Testis (tissue), 3 donors: ENCODE results near the gene FGGY. TPM values are rescaled to one million over a fixed set of nuclear protein-coding genes. Genes with fewer than 3 reads are reported as not detected.
"Not testable (repeated sequence)": the region's sequence is repeated elsewhere in the genome, so short reads cannot be mapped to it uniquely, and the experiment has no call there.

Experiments used
- DNase-seq: peaks from one replicate; pipeline ENCODE4 v3.0.0-alpha.2; 2019
- H3K27ac ChIP-seq, 2 donors: fragments of 200-600 bp; sonication (generic); one replicate each; pipeline ENCODE4 v1.5.1; 2019
- H3K27me3 ChIP-seq: fragments of 200-600 bp; sonication (generic); one replicate; pipeline ENCODE4 v1.5.1; 2019
- H3K36me3 ChIP-seq: fragments of 200-600 bp; sonication (generic); one replicate; pipeline ENCODE4 v1.5.1; 2017; ENCODE audit warnings: low read depth; ENCODE audit errors: missing control alignments
- H3K4me1 ChIP-seq: fragments of 200-600 bp; sonication (generic); one replicate; pipeline ENCODE4 v1.5.1; 2019
- H3K4me3 ChIP-seq, 2 donors: fragments of 200-600 bp; sonication (generic); one replicate each; pipeline ENCODE4 v1.5.1; 2017 to 2019
- H3K9me3 ChIP-seq: fragments of 200-600 bp; sonication (generic); one replicate; pipeline ENCODE4 v1.5.1; 2017
- CTCF ChIP-seq, 3 experiments: fragments of 450-650 bp in 2 of 3; fragments of 200-600 bp in 1 of 3; sonication (generic) in 1 of 3; IDR thresholded peaks; one replicate each; pipeline ENCODE4 v1.5.1; 2016 to 2019; ENCODE audit warnings: antibody characterized with exemption in 3 of 3, mild to moderate bottlenecking in 2 of 3, moderate library complexity in 1 of 3
- POLR2A ChIP-seq: fragments of 450-650 bp; IDR thresholded peaks from one replicate; pipeline ENCODE4 v1.6.1; 2017; ENCODE audit warnings: antibody characterized with exemption, mild to moderate bottlenecking, moderate library complexity
- WGBS, 2 donors: methylation state at CpG; one replicate each; pipeline ENCODE4 v1.1.5; 2018; 5-methylcytosine and 5-hydroxymethylcytosine counted together
- intact Hi-C: fragments of 100-400 bp; cut with DNase I; formaldehyde crosslinking; loops from one replicate; pipeline ENCODE4 v1.15.1; 2023; ENCODE audit warnings: low total_unique reads
- polyA plus RNA-seq: library from polyadenylated mRNA; stranded (reverse); fragments of 350-450 nt; fragmentation: Illumina TruSeq; extraction: RNeasy Lipid Tissue Mini Kit (QIAGEN cat#74804); gene quantifications from one replicate; pipeline ENCODE4 v1.2.3, GENCODE V29; 2014; ENCODE audit warnings: low read depth, low replicate concordance; ENCODE audit not compliant: insufficient read depth
- total RNA-seq, 2 donors: library from RNA; depleted of rRNA; stranded (reverse); fragments of >200 nt; gene quantifications; one replicate each; pipeline ENCODE4 v1.2.3, GENCODE V29; 2016

FGGY gene
- total and polyA plus RNA-seq, 3 donors from 2014 or later: 14.6 to 32.8 (median 32.3) TPM

DNA sequence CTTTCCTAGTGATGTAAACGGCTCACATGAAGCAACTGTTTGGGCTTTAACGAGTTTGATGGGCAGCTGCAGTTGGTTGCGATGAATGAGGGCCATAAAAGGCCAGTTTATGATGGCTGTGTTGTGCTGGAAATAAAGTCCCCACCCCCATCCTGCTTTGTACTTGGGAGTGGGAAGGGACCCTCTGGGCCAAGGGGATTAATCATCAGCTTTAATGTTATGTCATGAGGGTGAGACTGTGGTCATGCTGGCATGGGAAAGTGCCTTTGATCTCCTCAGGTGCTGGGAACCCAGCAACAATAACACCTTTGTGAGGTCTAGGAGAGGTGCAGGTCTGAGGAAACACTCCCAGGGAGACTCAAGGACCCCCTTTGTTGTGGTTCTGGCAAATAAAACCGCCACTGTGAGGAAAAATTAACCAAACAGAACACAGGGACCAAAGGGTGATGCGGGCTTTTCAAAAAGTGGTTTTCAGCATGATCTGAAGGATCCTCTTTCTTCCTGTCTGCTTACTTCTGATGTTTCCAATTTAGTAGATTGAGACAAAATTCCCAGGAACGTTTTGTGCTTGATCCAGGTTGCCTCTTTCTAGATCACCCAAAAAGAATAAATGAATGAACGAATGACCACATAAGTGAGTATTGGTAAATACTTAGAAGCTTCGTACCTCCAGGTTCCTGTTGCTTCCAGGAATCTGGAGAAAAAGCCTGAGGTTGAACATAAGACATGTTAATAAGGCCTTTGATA is 260.1 kb downstream of the FGGY start:
- 77 to 82% methylated on average over 8 of the region's 8 CpGs for WGBS, 2 donors
- Histone ChIP-seq H3K9me3 (no peaks in the 10 kb centered on the region), H3K36me3 (no peaks in the 10 kb centered on the region), H3K4me1 (no peaks in the 10 kb centered on the region), H3K27me3 (no peaks in the 10 kb centered on the region), H3K27ac (no peak overlapping the region), H3K4me3 (no peak overlapping the region)
- TF ChIP-seq CTCF (IDR thresholded peaks at IDR 0.05) (no peak), POLR2A (no peak)
- no peak for DNase-seq
- intact Hi-C loops: no loop called here

DNA sequence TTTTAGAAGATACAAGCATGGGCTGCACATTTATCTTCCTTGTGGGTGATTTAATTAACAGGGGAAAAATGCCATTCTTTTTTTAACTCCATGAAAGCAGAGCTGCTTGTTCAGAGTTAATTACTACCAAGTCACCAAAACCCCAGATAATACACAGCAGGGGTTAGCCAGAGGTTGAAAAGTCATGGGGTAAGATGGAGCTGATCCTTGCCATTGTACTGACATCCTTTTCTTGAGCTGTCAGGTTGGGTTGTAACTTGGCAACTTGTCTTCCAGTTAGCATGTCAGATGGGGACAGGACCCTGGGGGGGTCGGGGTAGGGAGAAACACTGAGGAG is 260.6 kb downstream of the FGGY start:
- DNase-seq: no peak
- Histone ChIP-seq H3K9me3 (no peaks in the 10 kb centered on the region), H3K4me1 (no peaks in the 10 kb centered on the region), H3K36me3 (no peaks in the 10 kb centered on the region), H3K4me3 (no peak overlapping the region), H3K27ac (no peak overlapping the region), H3K27me3 (no peaks in the 10 kb centered on the region)
- no peak for TF ChIP-seq CTCF (IDR thresholded peaks at IDR 0.05)
- no peak for TF ChIP-seq POLR2A
- intact Hi-C loops: no loop called here
- 86 to 100% methylated on average over 1 of the region's 1 CpG for WGBS, 2 donors

- H3K27me3 ChIP-seq, H3K4me3 ChIP-seq, H3K27ac ChIP-seq, H3K9me3 ChIP-seq, DNase-seq, H3K4me1 ChIP-seq, H3K36me3 ChIP-seq, intact Hi-C loops: not testable (repeated sequence)
- 92 to 93% methylated on average over 3 of the region's 3 CpGs for WGBS, 2 donors
Measured at GRCh38 chr1:59558580-59558979, 261.7 kb downstream of the FGGY start.

- Histone ChIP-seq H3K27me3 (no peaks in the 10 kb centered on the region), H3K36me3 (no peaks in the 10 kb centered on the region), H3K9me3 (no peaks in the 10 kb centered on the region), H3K4me3 (no peak overlapping the region), H3K27ac (no peak overlapping the region), H3K4me1 (no peaks in the 10 kb centered on the region)
- intact Hi-C loops: no loop called here
- no peak for DNase-seq
- TF ChIP-seq CTCF (IDR thresholded peaks at IDR 0.05): no peak
- TF ChIP-seq POLR2A: no peak
- 97% methylated on average over 6 of the region's 6 CpGs for WGBS, 2 donors
Measured at GRCh38 chr1:59560807-59561450, 264.0 kb downstream of the FGGY start.

GRCh38 chr1:59561796-59562195 is 264.9 kb downstream of the FGGY start:
- no peaks in the 10 kb centered on the region for H3K9me3 ChIP-seq
- WGBS, 2 donors: 61 to 73% methylated on average over 1 of the region's 1 CpG
- H3K4me1 ChIP-seq: no peaks in the 10 kb centered on the region
- no peaks in the 10 kb centered on the region for H3K36me3 ChIP-seq
- H3K27me3 ChIP-seq: no peaks in the 10 kb centered on the region
- no peak for DNase-seq
- TF ChIP-seq POLR2A (no peak), CTCF (IDR thresholded peaks at IDR 0.05) (no peak)
- intact Hi-C loops: no loop called here
- H3K27ac ChIP-seq: no peak overlapping the region
- no peak overlapping the region for H3K4me3 ChIP-seq
